ENCODE results near the gene DENND2A.
"Not testable (repeated sequence)": the region's sequence is repeated elsewhere in the genome, so short reads cannot be mapped to it uniquely, and the experiment has no call there.

DENND2A gene

DNA sequence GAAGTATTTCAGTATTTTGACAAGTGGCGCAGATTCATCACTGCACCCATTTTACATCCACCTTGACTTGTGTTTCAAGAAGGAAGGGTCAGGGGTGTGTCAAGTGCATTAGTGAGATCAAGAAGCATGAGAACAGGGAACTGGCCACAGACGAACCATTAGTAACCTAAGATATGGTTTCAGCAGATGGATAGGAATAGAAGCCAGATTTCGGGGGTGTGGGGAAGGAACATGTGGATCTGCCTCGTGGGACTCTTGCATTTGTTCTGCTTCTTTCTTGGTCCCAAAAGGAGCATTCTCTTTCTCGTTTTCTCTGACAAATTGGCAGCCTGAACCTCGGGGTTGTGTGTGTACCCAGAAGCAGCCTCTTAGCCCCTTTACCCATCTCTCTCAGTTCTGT is 9.6 kb downstream of the DENND2A start:
- Mint-ChIP-seq H3K9me3 (no peaks in the 10 kb centered on the region), H3K27ac (no peak overlapping the region), H3K27me3 (peaks cover 31% of the 10 kb centered on the region), H3K4me1 (ENCODE audit: low read depth) (no peaks in the 10 kb centered on the region), H3K4me3 (no peak overlapping the region), H3K36me3 (ENCODE audit: low read depth) (no peaks in the 10 kb centered on the region)
- intact Hi-C loops (cut with micrococcal nuclease), result no loop called here

DNA sequence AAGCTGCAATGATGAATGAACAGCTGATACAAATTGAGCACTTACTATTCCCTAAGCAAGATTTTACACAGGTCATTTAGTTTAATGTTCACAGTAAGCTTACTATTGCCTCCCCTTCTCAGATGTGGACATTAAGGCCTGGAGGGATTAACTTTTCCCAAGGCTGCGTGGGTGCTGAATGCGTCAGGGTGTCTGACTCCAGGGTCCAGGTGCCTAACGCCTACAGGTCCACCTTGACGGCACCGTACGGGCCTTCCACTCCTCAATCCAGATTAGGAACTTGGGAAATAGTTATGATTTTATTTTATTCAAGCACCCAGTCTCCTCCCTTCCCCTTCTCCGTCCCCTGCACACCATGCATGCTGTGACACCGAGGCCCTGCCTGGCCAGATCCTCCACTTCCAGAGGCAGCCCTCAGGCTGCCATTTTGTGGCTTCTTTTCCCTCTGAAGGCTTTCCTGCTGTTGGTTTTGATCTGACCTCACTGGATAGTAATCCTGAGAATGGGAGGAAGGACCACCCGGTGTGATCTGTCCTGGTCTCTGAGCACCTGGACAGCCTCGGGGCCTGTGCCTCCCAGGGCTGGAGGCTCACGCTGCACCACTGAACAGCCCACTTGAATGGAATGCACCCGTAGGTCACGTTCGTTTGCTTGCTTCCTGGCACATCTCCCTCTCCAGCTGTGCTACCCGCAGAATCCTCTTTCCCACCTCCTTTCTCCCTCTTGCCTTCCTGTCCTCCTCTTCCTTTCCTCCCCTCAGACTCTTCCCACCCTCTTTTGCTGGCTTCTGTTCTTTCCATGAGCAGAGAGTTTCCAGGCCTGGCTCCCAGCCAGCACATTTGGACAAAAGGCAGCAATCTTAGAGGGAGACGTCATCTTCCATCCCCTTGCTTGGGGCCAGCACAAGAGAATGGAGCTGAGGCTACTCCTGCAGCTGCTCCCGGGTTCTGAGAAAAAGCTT is 14.4 kb downstream of the DENND2A start:
- no peak overlapping the region for H3K4me3 Mint-ChIP-seq
- H3K4me1 Mint-ChIP-seq (ENCODE audit: low read depth), result peaks cover 5% of the 10 kb centered on the region
- intact Hi-C loops (cut with micrococcal nuclease), result no loop called here
- peaks cover 23% of the 10 kb centered on the region for H3K27me3 Mint-ChIP-seq
- H3K9me3 Mint-ChIP-seq, result no peaks in the 10 kb centered on the region
- H3K36me3 Mint-ChIP-seq (ENCODE audit: low read depth), result no peaks in the 10 kb centered on the region
- H3K27ac Mint-ChIP-seq, result no peak overlapping the region

DNA sequence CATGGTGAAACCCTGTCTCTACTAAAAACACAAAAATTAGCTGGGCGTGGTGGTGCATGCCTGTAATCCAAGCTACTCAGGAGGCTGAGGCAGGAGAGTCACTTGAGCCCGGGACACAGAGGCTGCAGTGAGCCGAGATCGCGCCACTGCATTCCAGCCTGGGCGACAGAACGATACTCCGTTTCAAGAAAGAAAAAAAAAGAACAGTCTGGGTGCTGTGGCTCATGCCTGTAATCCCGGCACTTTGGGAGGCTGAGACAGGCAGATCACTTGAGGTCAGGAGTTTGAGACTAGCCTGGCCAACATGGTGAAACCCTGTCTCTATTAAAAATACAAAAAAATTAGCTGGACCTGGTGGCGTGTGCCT is 15.4 kb downstream of the DENND2A start:
- H3K27me3 Mint-ChIP-seq, result peaks cover 19% of the 10 kb centered on the region
- H3K36me3 Mint-ChIP-seq (ENCODE audit: low read depth); H3K4me3 Mint-ChIP-seq; H3K27ac Mint-ChIP-seq; H3K4me1 Mint-ChIP-seq (ENCODE audit: low read depth); intact Hi-C loops (cut with micrococcal nuclease); H3K9me3 Mint-ChIP-seq: not testable (repeated sequence)

DNA sequence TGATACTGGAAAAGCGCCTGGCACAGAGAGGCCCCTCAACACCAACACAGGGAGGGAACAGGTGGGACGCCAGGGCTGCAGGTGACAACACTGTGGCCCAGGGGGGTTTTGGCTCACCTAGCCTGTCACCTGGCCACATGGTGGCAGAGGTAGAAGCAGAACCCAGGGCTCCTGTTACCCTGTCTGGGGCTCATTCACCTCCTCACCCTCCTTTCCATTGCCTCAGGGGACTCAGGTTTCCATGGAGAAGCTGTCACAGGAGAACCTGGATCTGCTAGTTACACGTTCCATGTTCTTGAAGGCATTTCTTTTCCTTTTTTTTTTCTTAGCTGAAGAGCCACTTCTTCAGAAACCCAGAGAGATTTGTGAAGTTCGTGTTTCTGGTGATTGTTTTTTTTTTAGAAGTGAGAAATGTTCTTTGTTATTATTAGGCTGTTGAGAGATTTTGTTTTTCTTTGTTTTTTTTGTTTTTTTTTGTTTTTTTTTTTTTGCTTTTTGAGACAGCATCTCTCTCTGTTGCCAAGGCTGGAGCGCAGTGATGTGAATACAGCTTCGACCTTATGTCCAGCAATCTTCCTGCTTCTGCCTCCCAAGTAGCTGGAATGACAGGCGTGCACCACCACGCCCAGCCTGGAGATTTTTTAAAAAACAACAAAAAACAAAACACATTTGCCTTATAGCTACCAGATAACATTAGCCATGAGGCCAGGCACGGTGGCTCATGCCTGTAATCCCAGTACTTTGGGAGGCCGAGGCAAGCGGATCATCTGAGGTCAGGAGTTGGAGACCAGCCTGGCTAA is 16.0 kb downstream of the DENND2A start:
- H3K36me3 Mint-ChIP-seq (ENCODE audit: low read depth), result no peaks in the 10 kb centered on the region
- intact Hi-C loops (cut with micrococcal nuclease), result no loop called here
- H3K4me1 Mint-ChIP-seq (ENCODE audit: low read depth), result peaks cover 5% of the 10 kb centered on the region
- no peak overlapping the region for H3K27ac Mint-ChIP-seq
- peaks cover 19% of the 10 kb centered on the region for H3K27me3 Mint-ChIP-seq
- H3K9me3 Mint-ChIP-seq, result no peaks in the 10 kb centered on the region
- H3K4me3 Mint-ChIP-seq, result no peak overlapping the region

DNA sequence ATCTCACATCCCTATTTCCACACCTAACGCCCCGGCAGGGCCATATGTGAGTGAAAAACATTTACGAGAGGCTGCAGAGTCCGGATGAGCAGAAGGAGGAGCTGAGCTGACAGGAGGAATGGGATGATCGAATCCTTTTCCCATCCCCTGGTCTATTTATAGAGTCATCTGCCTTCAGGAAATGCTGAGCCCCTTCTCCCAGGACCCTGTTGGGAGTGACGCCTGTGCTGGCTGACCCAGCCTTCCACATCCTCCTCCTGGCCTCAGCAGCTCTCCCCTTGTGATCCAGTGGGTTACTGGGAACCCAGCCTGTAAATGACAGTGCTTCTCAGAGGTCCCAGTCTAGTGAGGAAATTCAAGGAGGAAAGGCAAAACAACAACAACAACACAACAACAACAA is 16.6 kb downstream of the DENND2A start:
- intact Hi-C loops (cut with micrococcal nuclease), result no loop called here
- Mint-ChIP-seq H3K27ac (no peak overlapping the region), H3K36me3 (ENCODE audit: low read depth) (no peaks in the 10 kb centered on the region), H3K4me1 (ENCODE audit: low read depth) (peaks cover 5% of the 10 kb centered on the region), H3K27me3 (peaks cover 13% of the 10 kb centered on the region), H3K4me3 (no peak overlapping the region), H3K9me3 (no peaks in the 10 kb centered on the region)

DNA sequence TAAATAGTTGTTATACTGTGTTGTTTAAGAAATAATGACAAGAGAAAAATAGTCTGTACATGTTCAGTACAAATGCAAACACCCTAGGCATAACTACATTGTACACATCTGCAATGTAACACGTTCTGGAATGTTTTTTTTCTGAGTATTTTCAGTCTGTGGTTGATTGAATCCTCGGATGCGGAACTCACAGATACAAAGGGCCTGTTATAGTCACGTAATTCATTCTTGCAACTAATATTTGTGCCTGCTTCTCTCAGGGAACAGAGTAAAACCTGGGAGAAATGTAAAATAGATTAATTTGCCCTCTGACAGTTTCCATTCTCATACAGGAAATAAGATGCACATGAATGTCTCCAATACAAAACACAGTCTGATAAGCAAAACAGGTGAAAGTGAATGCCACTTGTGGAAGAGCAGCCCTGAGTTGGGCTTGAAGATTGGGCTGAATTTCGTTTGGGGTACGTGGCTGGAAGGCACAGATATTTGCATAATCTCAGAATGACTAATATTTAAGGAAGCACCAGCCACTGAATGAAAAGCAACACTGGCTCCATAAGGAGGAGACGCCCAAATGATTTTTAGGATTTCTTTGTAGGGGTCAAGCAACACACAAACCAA is 19.1 kb downstream of the DENND2A start:
- Mint-ChIP-seq H3K27ac (no peak overlapping the region), H3K9me3 (no peaks in the 10 kb centered on the region)

DNA sequence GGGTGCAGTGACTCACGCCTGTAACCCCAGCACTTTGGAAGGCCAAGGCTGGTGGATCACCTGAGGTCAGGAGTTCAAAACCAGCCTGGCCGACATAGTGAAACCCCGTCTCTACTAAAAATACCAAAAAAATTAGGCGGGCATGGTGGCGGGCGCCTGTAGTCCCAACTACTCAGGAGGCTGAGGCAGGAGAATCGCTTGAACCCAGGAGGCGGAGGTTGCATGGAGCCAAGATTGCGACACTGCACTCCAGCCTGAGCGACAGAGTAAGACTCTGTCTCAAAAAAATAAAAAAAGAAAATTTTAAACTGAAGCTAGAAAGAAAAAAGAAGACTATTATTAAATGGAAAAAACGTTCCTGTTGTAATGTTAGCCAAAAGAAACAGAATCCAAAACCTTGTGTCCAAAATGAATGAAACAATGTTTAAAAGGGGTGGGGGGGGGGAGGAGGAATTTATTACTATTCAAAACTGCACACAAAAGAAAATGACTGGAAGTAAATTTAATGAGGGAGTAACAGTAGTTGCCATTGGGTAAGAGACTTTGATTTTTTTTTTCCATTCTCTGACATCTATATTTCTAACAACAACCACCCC is 20.6 kb downstream of the DENND2A start:
- H3K27ac Mint-ChIP-seq; H3K36me3 Mint-ChIP-seq (ENCODE audit: low read depth); H3K27me3 Mint-ChIP-seq; H3K9me3 Mint-ChIP-seq; H3K4me3 Mint-ChIP-seq; H3K4me1 Mint-ChIP-seq (ENCODE audit: low read depth); intact Hi-C loops (cut with micrococcal nuclease): not testable (repeated sequence)

More for the DNA sequence above, 19.1 kb downstream of the DENND2A start:
- intact Hi-C loops (cut with micrococcal nuclease), result no loop called here
- Mint-ChIP-seq H3K36me3 (ENCODE audit: low read depth) (no peaks in the 10 kb centered on the region), H3K4me3 (no peak overlapping the region), H3K27me3 (peaks cover 12% of the 10 kb centered on the region), H3K4me1 (ENCODE audit: low read depth) (peaks cover 5% of the 10 kb centered on the region)

DNA sequence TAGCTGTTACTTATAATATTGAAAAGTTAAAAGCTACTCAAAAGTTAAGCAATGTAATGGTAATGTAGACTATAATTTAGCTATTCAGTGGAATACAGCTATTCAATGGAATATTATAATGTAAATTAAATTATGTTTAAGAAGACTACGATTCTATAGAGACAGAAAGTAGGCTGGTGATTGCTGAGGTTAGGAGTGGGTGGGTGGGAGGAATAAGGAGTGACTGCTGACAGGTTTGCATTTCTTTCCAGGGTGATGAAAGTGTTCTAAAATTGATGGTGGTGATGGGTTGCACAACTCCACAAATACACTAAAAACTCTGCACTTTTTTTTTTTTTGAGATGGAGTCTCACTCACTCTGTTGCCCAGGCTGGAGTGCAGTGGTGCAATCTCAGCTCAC is 21.4 kb downstream of the DENND2A start:
- peaks cover 3% of the 10 kb centered on the region for H3K27me3 Mint-ChIP-seq
- no peaks in the 10 kb centered on the region for H3K9me3 Mint-ChIP-seq
- H3K4me3 Mint-ChIP-seq, result no peak overlapping the region
- peaks cover 5% of the 10 kb centered on the region for H3K4me1 Mint-ChIP-seq (ENCODE audit: low read depth)
- intact Hi-C loops (cut with micrococcal nuclease), result no loop called here
- no peaks in the 10 kb centered on the region for H3K36me3 Mint-ChIP-seq (ENCODE audit: low read depth)
- no peak overlapping the region for H3K27ac Mint-ChIP-seq

DNA sequence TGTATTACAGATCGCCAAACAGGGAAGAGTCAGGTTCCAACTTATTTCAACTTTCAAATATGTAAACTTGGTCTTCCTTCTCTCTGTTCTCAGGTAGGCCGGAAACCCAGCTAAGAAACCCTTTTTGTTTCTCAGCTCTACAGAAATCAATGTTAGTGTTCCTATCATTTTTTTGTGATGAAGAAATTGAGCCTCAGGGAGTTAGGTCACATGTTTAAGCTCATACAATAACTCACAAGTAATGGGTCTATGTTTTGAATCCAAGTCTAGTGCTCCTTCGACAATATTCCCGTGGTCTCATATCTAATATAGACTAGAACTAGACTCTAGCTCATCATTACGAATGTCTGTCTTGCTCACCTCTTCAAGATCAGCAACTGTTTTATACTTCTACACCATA is 22.3 kb downstream of the DENND2A start:
- Mint-ChIP-seq H3K27me3 (peaks cover 2% of the 10 kb centered on the region), H3K36me3 (ENCODE audit: low read depth) (no peaks in the 10 kb centered on the region), H3K4me3 (no peak overlapping the region), H3K9me3 (no peaks in the 10 kb centered on the region), H3K4me1 (ENCODE audit: low read depth) (peaks cover 5% of the 10 kb centered on the region), H3K27ac (no peak overlapping the region)
- intact Hi-C loops (cut with micrococcal nuclease), result no loop called here

DNA sequence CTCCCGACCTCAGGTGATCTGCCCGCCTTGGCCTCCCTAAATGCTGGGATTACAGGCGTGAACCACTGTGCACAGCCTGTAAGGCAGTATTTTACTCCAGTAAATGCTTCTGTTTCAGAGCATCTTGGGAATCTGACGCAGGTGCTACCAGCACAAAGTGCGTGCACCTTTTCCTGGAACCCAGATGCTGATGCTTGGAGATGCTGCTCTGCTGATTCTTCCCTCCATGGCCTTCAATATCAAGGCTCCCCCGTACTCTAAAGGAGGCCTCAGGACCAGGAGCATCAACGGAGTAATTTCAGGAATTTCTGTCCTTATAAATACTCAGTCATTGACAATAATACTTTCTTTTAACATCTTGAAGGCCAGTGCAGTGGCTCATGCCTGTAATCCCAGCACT is 23.5 kb downstream of the DENND2A start:
- intact Hi-C loops (cut with micrococcal nuclease), result no loop called here
- no peaks in the 10 kb centered on the region for H3K36me3 Mint-ChIP-seq (ENCODE audit: low read depth)
- H3K27ac Mint-ChIP-seq, result no peak overlapping the region
- H3K4me1 Mint-ChIP-seq (ENCODE audit: low read depth), result peaks cover 5% of the 10 kb centered on the region
- no peaks in the 10 kb centered on the region for H3K9me3 Mint-ChIP-seq
- no peak overlapping the region for H3K4me3 Mint-ChIP-seq
- H3K27me3 Mint-ChIP-seq, result peaks cover 3% of the 10 kb centered on the region

DNA sequence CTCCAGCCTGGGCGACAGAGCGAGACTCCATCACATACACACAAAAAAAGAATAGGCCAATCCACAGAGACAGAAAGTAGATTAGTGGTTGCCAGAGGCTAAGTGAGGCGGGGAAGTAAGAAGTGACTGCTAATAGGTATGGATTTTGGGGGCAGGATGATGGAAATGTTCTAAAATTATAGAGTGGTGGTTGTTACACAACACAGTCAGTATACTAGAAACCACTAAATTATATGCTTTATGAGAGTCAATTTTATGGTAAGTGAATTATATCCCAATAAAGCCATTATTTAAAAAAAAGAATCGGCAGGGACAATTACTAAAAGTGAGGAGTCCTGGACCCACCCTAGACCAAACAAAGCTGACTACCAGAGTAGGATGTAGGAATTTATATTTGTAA is 24.3 kb downstream of the DENND2A start:
- H3K36me3 Mint-ChIP-seq (ENCODE audit: low read depth), result no peaks in the 10 kb centered on the region
- H3K27ac Mint-ChIP-seq, result no peak overlapping the region
- no peak overlapping the region for H3K4me3 Mint-ChIP-seq
- peaks cover 7% of the 10 kb centered on the region for H3K27me3 Mint-ChIP-seq
- H3K4me1 Mint-ChIP-seq (ENCODE audit: low read depth), result no peaks in the 10 kb centered on the region
- intact Hi-C loops (cut with micrococcal nuclease), result no loop called here
- no peaks in the 10 kb centered on the region for H3K9me3 Mint-ChIP-seq

DNA sequence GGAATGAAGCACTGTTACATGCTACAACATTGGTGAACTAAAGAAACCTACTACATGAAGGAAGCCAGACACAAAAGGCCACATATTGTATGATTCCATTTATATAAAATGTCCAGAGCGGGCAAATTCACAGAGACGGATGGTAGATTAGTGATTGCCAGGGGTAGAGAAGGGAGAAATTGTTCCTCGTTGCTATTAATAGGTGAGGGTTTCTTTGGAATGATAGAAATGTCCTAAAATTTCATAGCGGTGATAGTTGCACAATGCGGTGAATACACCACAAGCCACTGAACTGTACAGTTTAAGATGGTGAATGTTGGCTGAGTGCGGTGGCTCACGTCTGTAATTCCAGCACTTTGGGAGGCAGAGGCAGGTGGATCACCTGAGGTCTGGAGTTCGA is 29.0 kb downstream of the DENND2A start:
- intact Hi-C loops (cut with micrococcal nuclease), result no loop called here
- Mint-ChIP-seq H3K4me1 (ENCODE audit: low read depth) (no peaks in the 10 kb centered on the region), H3K27ac (no peak overlapping the region), H3K9me3 (no peaks in the 10 kb centered on the region), H3K36me3 (ENCODE audit: low read depth) (no peaks in the 10 kb centered on the region), H3K4me3 (no peak overlapping the region), H3K27me3 (peaks cover 11% of the 10 kb centered on the region)

DNA sequence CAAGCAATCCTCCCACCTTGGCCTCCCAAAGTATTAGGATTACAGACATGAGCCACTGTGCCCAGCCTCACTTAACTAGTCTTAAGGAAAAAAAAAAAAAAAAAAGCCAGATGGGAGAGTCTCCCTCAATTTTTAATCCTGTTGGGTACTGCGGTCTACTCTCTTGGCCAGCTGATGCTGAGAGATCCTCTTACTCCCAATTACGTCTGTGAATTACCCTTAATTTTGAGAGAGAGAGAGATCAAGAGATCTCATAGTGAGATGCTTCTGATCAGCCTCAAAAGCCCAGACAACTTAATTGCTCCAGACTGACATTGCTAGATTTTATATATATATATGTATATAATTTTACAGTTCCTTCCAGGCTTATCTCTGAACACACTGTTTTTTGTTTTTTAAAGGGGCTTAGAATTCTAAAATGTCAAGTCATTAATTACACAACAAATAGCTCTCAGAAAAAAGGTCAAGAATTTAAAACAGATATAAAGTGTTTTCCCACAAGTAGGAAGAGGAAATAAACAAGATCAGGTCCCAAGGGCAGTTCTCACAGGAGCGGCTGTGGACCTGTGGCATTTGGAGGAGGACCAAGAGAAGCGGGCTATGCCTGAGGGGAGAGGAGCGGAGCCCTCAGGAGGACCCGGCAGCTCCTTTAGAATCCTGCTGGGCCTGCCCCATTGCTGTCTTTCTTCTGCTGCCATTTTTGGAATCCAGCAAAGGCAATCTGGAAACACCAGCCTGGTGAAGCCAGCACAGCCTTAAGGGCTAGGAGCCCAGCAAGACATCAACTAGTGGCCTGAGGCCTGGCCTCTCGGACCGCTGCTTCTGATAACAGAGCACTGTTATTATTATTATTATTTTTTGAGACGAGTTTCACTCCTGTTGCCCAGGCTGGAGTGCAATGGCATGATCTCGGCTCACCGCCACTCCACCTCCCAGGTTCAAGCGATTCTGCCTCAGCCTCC is 30.1 kb downstream of the DENND2A start:
- Mint-ChIP-seq H3K27me3 (peaks cover 11% of the 10 kb centered on the region), H3K9me3 (no peaks in the 10 kb centered on the region), H3K4me1 (ENCODE audit: low read depth) (no peaks in the 10 kb centered on the region), H3K4me3 (no peak overlapping the region), H3K36me3 (ENCODE audit: low read depth) (no peaks in the 10 kb centered on the region), H3K27ac (no peak overlapping the region)
- intact Hi-C loops (cut with micrococcal nuclease), result no loop called here
